ENCODE data around the gene TNFAIP8L1.
A peak's percentile ranks its signal among the peaks of the same experiment; 100 is the strongest.

TNFAIP8L1 gene

GRCh38 chr19:4649392-4650047 is 10.2 kb downstream of the TNFAIP8L1 start:
- DNase-seq (ENCODE audit: low read depth in 2 of 2): no peak

- DNase-seq (ENCODE audit: low read depth in 2 of 2): no peak
These were observed 10.8 kb downstream of the TNFAIP8L1 start for GRCh38 chr19:4650159-4650558.

GRCh38 chr19:4652075-4652474 is 12.8 kb downstream of the TNFAIP8L1 start:
- no peak for DNase-seq (ENCODE audit: low read depth in 2 of 2)

- no peak for DNase-seq (ENCODE audit: low read depth in 2 of 2)
These were observed 14.6 kb downstream of the TNFAIP8L1 start for GRCh38 chr19:4653793-4654436.

GRCh38 chr19:4654437-4655361 is 15.4 kb downstream of the TNFAIP8L1 start:
- DNase-seq (ENCODE audit: low read depth in 2 of 2): no peak

DNA sequence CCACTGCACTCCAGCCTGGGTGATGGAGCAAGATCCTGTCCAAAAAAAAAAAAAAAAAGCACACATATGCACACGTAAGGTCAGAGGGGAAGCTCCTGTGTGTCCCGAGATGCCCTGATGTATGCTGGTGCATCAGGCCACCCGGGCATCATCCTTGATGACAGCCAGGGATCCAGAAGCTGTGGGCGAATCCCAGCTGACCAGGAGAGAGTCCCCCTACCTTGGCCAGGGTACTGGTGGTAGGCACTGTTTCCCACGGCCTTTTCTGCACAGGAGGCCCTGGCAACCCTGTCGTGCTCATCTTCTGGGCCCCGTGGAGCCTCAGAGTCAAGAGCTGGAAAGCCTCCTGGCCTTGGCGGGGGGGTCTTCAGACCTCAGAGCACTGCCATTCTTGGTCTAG is 16.8 kb downstream of the TNFAIP8L1 start:
- no peak for DNase-seq (ENCODE audit: low read depth in 2 of 2)

- no peak for DNase-seq (ENCODE audit: low read depth in 2 of 2)
These were observed 17.9 kb downstream of the TNFAIP8L1 start for GRCh38 chr19:4657262-4657661.

DNA sequence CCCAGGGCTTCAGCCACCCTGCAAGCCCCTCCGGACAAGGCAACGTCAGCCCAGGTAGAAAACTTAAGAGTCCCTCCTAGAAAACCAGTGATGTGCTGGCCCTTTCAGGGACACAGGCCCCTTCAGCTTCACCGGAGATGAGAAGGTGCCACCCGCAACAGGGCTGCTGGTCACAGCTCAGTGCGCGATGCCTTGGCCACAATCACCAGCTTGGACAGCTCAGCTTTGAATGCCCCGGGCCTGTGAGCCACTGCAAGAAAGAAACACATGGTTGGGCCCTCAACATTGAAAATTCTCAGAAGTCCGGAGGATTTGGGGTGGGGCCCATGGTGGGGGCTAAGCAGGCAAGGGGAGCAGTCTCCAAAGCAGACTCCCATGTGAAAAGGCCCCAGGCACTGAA is 18.5 kb downstream of the TNFAIP8L1 start:
- DNase-seq (ENCODE audit: low read depth in 2 of 2): no peak

GRCh38 chr19:4660181-4660791 is 21.0 kb downstream of the TNFAIP8L1 start:
- no peak for DNase-seq (ENCODE audit: low read depth in 2 of 2)

DNA sequence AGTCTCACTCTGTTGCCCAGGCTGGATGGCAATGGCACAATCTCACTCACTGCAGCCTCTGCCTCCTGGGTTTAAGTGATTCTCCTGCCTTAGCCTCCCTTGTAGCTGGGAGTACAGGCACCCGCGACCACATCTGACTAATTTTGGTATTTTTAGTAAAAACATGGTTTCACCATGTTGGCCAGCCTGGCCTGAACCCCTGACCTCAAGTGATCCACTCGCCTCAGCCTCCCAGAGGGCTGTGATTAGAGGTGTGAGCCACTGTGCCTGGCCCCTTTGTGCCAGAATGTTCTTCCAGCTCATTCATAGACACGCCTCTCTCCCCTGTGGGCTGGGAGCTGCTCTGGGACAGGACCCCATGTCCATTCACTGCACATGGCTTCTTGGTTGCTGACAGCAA is 21.7 kb downstream of the TNFAIP8L1 start:
- DNase-seq (ENCODE audit: low read depth in 2 of 2): no peak

- DNase-seq (ENCODE audit: low read depth in 2 of 2): no peak
These were observed 22.8 kb downstream of the TNFAIP8L1 start for GRCh38 chr19:4662020-4662695.

GRCh38 chr19:4662812-4663211 is 23.5 kb downstream of the TNFAIP8L1 start:
- no peak for DNase-seq (ENCODE audit: low read depth in 2 of 2)

GRCh38 chr19:4664642-4665041 is 25.3 kb downstream of the TNFAIP8L1 start:
- no peak for DNase-seq (ENCODE audit: low read depth in 2 of 2)

- peak; percentile 84 to 86 for DNase-seq (ENCODE audit: low read depth in 2 of 2)
These were observed 30.6 kb downstream of the TNFAIP8L1 start, which contains the start of gene MYDGF for GRCh38 chr19:4669723-4670480. MYDGF (minus strand) TSS chr19:4670342; CDS start chr19:4670334, 8 bp downstream.

- DNase-seq (ENCODE audit: low read depth in 2 of 2): no peak
These were observed 32.0 kb downstream of the TNFAIP8L1 start for GRCh38 chr19:4671185-4671851.

GRCh38 chr19:4673216-4673615 is 33.9 kb downstream of the TNFAIP8L1 start:
- DNase-seq (ENCODE audit: low read depth in 2 of 2): no peak

- no peak for DNase-seq (ENCODE audit: low read depth in 2 of 2)
These were observed 34.4 kb downstream of the TNFAIP8L1 start for GRCh38 chr19:4673726-4674125.

DNA sequence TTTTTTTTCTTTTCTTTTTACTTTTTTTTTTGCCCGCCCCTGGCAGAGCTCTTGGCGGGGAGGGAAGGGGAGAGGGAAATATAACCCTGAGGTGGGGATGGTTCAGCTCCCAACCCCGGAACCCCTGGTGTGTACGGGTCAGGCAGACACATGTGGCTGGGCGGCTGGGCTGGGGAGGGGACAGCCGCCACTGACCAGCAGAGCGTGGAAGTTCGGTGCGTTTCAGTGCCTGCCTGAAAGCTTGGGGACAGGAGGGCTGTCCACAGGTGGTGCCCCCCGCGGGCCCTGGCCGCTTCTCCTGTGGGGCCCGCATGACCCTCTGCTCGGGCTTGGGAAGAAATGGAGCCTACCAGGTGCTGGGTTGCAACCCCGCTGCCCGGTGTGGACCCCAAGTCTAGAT is 36.0 kb downstream of the TNFAIP8L1 start:
- DNase-seq (ENCODE audit: low read depth in 2 of 2): no peak

DNA sequence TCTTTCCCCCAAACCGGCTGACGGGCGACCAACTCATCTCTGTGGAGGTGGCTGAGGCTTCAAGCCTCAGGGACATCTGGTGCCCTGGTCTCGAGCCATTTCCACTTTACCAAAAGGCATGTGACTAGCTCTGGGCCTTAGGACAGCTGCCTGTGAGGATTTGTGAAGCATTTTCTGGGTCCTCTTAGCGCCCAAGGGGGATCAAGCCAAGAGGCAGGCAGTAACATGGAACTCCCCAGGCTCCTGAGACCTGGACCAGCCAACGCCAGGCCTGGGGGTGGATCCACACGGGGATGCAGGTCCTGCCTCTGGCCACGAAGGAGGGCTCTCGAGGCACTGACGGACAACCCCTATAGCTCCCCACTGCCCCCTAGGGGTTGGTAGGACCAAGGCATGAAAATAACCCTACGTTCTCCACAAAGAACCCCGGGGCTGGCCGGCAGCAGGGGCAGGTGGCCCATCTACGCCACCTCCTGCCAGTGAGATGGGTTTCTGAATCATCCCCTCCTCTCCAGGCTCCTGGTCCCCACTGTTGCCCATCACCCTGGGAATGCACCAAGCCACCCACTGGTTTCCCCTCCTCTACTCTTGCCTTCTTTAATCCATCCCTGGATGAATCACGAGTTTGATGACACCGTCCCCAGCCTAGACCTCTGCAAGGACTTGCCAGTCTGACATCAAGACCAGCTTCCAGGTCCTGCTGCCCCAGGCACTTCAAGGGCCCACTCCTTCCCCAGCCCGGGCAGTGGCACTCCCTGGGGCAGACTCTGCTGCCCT is 37.8 kb downstream of the TNFAIP8L1 start:
- DNase-seq (ENCODE audit: low read depth in 2 of 2): no peak

Data from stimulated activated CD8-positive, alpha-beta memory T cell treated with anti-CD3 and anti-CD28 coated beads, Interleukin-15, amount 100 ng/mL, for 4 hours (primary cell).